NCI-H345 treated with DMSO at 0.1 percent for 48 hours (cell line): ENCODE data around the gene GPR17.

ENCODE experiments used
- DNase-seq: peaks from one replicate; lab custom pipeline; 2025; ENCODE audit not compliant: unreplicated experiment; lab: John Stamatoyannopoulos, UW

The GPR17 gene

GRCh38 chr2:127685410-127686080, 39.6 kb downstream of the GPR17 start:
- no peak for DNase-seq

DNA sequence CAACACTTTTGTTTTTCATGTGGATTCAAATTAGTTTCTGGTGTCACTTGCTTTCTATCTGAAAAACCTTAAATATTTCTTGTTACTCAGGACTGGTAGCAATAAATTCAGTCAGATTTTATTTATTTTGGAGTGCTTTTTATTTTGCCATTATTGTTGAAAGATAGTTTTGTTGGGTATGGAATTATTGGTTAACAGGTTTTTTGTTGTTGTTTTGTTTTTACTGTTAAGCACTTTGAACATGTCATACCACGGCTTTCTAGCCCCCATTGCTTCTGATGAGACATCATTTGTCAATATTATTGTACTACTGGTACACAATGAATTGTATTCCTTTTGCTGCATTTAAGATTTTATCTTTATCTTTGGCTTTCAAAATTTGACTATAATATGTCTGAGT, 42.5 kb downstream of the GPR17 start:
- no peak for DNase-seq

DNA sequence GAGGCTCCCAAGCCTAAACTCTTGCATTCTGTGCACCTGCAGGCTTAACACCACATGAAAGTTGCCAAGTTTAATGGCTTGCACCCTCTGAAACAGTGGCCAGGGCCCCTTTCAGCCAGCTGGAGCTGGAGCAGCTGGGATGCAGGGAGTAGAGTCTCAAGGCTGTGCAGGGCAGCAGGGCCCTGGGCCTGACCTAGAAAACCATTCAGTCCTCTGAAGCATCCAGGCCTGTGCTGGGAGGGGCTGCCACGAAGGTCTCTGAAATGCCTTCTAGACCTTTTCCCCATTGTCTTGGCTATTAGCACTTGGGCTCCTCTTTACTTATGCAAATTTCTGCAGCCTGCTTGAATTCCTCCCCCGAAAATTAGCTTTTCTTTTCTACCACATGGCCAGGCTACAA, 44.7 kb downstream of the GPR17 start:
- no peak for DNase-seq

DNA sequence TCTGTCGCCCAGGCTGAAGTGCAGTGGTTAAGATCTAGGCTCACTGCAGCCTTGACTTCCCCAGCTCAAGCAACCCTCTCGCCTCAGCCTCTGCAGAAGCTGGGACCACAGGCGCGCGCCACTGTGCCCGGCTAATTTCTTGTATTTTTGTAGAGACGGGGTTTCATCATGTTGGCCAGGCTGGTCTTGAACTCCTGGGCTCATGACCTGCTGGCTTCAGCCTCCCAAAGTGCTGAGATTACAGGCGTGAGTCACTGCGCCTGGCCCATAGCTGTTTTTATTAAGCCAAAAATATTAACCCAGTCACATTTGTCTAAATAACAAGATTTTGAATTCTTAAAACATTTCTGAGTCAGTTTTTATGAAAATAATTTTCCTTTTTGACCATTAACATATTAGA, 49.0 kb downstream of the GPR17 start:
- no peak for DNase-seq

GRCh38 chr2:127695491-127696472, 49.8 kb downstream of the GPR17 start:
- DNase-seq: no peak

DNA sequence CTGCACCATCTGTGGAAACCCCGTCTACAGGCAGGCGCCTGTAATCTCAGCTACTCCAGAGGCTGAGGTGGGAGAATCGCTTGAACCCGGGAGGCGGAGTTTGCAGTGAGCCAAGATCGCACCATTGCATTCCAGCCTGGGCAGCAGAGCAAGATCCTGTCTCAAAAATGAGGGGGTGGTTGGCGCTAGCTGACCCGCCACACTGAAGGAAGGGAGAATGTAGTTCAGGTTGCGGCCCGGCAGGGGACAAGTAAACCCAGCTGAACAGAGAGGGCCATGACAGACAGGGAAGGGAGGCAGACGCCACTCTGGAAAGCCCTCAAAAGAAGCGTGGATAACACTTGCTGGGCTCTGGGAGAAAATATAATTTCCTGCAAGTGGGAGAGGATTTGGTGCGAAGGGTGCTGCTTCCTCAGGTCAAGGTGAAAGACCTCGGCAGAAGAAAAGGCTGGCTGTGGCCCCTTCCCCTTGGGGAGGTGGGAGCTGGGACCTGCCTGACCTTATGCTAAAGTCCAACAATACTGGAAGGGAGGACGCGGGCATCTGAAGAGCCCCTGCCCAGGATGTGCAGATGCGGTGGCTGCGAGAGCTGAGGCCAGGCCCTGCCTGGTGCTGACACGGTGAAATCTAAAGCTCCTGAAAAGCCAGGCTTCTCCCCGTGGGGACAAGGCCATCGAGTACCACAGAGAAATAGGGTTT, 51.7 kb downstream of the GPR17 start:
- no peak for DNase-seq

DNA sequence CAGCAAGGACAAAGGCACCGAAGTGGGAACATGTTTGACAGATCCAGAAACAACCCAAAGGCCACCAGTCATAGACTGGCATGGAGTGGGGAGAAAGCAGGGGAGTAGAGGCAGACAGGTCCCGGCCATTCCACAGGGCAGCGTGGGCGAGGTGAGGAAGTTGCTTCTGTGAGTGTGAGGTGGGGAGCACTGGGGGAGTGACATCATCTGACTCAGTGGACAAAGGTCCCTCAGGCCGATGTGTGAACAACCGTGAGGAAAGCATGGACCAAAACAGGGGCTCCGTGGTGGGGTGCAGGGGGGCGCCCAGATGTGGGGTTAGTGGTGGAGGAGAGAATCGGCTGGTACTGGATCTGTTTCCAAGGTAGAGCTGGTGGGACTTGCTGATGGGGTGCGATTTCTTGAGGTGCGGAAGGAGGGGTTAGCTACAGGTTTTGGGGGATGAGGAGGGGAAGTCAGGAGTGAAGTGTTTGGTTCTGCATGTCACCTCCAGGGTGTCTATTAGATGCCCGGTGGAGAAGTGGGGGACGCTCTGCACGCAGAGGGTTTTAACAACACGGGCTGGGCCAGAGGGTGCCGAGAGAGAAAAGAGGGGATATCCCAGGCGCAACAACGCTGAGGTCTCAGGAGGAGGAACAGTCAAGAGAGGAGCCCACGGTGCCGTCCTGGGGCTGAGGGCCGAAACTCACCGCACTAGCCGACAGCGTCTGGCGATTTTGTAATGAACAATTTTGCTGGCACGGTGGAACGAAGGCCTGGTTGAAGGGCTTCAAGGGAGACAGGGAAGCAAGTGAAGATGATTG, 52.8 kb downstream of the GPR17 start:
- no peak for DNase-seq

DNA sequence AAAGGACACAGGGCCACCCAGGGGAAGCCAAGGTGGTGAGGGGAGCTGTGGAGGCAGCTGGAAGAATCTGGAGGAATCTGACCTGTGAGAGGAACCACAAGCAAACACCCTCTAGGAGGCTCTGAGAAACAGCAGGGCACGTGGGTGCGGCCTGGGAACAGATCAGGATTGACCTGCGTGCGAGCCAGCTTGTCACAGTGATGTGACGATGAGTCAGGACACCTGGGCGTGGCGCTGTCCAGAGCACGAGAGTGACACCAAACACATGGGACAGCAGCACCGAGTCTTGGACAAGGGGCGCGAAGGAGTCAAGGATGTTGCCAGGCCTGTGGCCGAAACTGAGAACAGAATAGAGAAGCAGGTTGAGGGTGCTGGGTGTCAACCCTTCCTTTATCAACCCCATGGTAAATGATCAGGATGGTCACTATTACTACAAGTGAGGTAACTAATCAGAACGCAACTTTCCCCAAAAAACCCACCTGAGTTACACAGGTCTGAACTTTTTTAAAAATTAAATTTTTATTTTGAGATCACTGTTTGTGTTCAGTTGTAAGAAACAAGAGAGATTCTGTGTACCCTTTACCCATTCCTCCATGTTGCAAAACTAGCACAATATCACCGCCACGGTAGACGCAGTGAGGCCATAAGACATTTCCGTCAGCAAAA, 54.7 kb downstream of the GPR17 start:
- DNase-seq: no peak

GRCh38 chr2:127701193-127701650, 55.3 kb downstream of the GPR17 start, which contains the start of gene SFT2D3:
Gene SFT2D3 (plus strand): TSS chr2:127701497. CDS start chr2:127701529, 32 bp downstream.
- peak; percentile 83 for DNase-seq

DNA sequence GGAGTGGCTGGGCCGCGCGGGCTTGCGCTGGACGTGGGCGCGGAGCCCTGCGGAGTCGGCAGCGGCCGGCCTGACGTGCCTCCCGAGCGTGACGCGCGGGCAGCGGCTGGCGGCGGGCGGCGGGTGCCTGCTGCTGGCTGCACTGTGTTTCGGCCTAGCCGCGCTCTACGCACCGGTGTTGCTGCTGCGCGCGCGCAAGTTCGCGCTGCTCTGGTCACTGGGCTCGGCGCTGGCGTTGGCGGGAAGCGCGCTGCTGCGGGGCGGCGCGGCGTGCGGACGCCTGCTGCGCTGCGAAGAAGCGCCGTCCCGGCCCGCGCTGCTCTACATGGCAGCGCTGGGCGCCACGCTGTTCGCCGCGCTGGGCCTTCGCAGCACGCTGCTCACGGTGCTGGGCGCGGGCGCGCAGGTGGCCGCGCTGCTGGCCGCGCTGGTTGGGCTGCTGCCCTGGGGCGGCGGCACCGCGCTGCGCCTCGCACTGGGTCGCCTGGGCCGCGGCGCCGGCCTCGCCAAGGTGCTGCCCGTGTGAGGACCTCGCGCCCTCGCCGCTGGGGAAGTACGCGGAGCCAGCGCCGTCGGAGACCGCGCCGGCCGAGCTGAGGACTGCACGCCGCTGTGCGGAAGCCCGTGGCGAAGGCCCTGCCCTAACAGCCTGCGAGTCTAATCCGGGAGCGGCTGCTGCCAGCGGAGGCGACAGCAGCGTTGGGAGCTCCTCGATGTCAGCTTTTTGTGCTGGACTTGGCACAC, 55.9 kb downstream of the GPR17 start:
- peak; percentile 41 for DNase-seq
